ENCODE measurements around the gene CCDC9.
A peak's percentile ranks its signal among the peaks of the same experiment; 100 is the strongest.
"Not testable (repeated sequence)": the region's sequence is repeated elsewhere in the genome, so short reads cannot be mapped to it uniquely, and the experiment has no call there.

The CCDC9 gene

DNA sequence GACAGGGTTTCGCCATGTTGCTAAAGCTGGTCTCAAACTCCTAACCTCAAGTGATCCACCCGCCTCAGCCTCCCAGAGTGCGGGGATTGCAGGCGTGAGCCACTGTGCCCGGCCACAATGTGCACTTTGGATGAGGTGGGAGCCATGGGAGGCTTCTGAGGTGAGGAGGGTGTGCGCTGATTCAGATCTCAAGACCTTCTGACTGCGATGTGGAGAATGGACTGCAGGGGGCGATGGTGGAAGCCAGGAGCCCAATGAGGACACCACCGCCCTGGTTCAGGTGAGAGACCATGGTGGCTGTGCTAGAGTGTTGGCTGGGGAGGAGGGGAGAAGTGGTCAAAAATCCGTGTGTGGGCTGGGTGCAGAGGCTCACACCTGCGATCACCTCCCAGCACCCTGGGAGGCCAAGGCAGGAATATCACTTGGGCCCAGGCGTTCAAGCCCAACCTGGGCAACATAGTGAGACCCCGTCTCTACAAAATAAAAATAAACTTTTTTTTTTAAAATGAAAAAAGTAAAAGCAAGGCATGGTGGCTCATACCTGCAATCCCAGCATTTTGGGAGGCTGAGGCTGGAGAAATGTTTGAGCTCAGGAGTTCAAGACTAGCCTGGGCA is 24.0 kb downstream of the CCDC9 start:
- DNase-seq (ENCODE audit: low read depth) = no peak
- H3K4me3 ChIP-seq (ENCODE audit: control insufficient read depth, low read depth, low read length) = no peak overlapping the region
- peak; percentile 60 for TF ChIP-seq CTCF (IDR thresholded peaks at IDR 0.05; ENCODE audit: control insufficient read depth, insufficient read depth, low read depth, low read length, missing control alignments)

DNA sequence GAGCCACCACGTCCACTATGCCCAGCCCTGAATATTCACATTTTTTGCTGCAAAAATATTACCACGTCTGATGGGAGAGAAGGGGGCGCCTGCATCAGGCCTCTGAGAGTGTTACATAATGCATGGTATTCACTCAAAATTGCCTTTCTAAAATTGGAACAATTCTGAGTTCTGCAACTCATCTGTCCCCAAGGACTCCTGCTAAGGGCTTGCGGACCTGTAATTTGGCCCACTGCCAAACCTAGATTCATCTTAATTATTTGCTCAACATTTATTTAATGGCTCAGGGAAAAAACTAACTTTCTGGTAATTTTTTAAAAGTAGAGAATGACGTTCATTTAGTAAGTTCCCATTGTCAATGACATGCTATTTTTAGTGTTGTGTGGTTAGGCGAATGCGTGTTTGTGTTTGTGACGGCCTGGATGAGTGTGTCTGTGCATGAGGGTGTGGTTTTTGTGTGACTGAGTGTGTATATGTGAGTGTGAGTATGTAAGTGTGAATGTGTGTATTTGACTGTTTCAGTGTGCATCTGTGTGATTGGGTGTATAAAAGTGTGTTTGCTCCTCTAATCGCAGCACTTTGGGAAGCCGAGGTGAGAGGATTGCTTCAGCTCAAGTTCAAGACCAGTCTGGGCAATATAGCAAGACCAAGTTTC is 27.2 kb downstream of the CCDC9 start:
- H3K4me3 ChIP-seq (ENCODE audit: control insufficient read depth, low read depth, low read length) = no peak overlapping the region
- TF ChIP-seq CTCF (IDR thresholded peaks at IDR 0.05; ENCODE audit: control insufficient read depth, insufficient read depth, low read depth, low read length, missing control alignments) = no peak
- DNase-seq (ENCODE audit: low read depth) = no peak

DNA sequence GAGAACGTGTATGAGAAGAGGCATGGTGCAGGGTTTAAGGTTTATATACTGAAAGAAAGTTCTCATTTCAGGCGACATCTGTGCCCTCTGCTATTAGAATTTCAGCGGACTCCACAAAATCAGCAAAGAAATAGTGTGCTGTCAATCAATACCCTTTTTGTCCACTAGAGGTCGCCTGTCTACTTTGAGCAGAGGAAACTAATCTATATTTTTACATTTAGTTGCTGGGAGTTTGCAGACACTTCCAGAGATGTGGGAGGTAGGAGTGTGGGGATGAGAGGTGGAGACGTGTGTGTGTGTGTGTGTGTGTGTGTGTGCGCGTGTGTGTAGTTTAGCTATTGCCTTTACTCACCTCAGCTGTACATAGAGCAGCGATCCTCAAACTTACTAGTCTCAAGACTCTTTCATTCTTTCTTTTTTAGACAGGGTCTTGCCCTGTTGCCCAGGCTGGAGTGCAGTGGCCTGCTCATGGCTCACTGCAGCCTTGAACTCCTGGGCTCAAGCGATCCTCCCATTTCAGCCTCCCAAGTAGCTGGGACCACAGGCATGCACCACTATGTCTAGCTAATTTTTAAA is 28.1 kb downstream of the CCDC9 start:
- TF ChIP-seq CTCF (IDR thresholded peaks at IDR 0.05; ENCODE audit: control insufficient read depth, insufficient read depth, low read depth, low read length, missing control alignments) = peak; percentile 79
- no peak for DNase-seq (ENCODE audit: low read depth)
- H3K4me3 ChIP-seq (ENCODE audit: control insufficient read depth, low read depth, low read length) = no peak overlapping the region

DNA sequence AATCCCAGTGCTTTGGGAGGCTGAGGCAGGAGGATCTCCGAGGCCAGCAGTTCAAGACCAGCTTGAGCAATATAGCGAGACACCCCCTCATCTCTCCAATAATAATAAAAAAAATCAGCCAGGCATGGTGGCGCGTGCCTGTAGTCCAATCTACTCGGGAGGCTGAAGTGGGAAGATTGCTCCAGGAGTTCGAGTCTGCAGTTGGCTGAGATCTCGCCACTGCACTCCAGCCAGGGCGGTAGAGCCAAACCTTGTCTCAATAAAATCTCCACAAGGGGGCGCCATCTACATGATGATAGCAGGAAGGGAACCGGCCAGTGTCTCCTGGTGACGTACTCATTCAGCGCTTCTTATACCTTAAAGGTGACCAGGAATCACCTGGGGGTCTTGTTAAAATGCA is 39.7 kb downstream of the CCDC9 start:
- DNase-seq (ENCODE audit: low read depth) = no peak
- no peak overlapping the region for H3K4me3 ChIP-seq (ENCODE audit: control insufficient read depth, low read depth, low read length)
- peak; percentile 70 for TF ChIP-seq CTCF (IDR thresholded peaks at IDR 0.05; ENCODE audit: control insufficient read depth, insufficient read depth, low read depth, low read length, missing control alignments)

GRCh38 chr19:47300867-47301266 is 44.5 kb downstream of the CCDC9 start:
- DNase-seq (ENCODE audit: low read depth); H3K4me3 ChIP-seq (ENCODE audit: control insufficient read depth, low read depth, low read length): not testable (repeated sequence)

DNA sequence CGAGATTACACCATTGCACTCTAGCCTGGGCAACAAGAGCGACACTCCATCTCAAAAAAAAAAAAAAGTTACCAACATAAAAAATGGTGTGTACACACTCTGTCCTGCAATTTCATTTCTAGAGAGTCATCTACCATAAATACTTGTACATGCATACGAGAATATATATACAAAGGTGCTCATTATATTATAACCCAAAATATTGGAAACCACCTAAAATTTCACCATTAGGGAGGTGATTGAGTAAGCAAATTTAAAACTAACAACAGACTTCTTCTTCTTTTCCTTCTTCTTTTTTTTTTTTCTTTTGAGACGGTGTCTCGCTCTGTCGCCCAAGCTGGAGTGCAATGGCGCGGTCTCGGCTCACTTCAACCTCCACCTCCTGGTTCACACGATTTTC is 45.9 kb downstream of the CCDC9 start:
- no peak overlapping the region for H3K4me3 ChIP-seq (ENCODE audit: control insufficient read depth, low read depth, low read length)
- TF ChIP-seq CTCF (IDR thresholded peaks at IDR 0.05; ENCODE audit: control insufficient read depth, insufficient read depth, low read depth, low read length, missing control alignments) = no peak
- DNase-seq (ENCODE audit: low read depth) = no peak

GRCh38 chr19:47303966-47304365 is 47.6 kb downstream of the CCDC9 start:
- no peak overlapping the region for H3K4me3 ChIP-seq (ENCODE audit: control insufficient read depth, low read depth, low read length)
- DNase-seq (ENCODE audit: low read depth) = no peak
- no peak for TF ChIP-seq CTCF (IDR thresholded peaks at IDR 0.05; ENCODE audit: control insufficient read depth, insufficient read depth, low read depth, low read length, missing control alignments)
